Activated naive CD4-positive, alpha-beta T cell treated with anti-CD3 and anti-CD28 coated beads, Interleukin-2, amount 50 U/mL, for 16 hours (primary cell): ENCODE data around the gene ZNF169.
"Not testable (repeated sequence)": the region's sequence is repeated elsewhere in the genome, so short reads cannot be mapped to it uniquely, and the experiment has no call there.

Source experiments
- DNase-seq: peaks from one replicate; pipeline ENCODE4 v3.0.0-alpha.2; 2020

ZNF169 gene

GRCh38 chr9:94287877-94288513 is 28.9 kb downstream of the ZNF169 start:
- DNase-seq, result no peak

GRCh38 chr9:94289691-94290090 is 30.6 kb downstream of the ZNF169 start:
- DNase-seq, result no peak

DNA sequence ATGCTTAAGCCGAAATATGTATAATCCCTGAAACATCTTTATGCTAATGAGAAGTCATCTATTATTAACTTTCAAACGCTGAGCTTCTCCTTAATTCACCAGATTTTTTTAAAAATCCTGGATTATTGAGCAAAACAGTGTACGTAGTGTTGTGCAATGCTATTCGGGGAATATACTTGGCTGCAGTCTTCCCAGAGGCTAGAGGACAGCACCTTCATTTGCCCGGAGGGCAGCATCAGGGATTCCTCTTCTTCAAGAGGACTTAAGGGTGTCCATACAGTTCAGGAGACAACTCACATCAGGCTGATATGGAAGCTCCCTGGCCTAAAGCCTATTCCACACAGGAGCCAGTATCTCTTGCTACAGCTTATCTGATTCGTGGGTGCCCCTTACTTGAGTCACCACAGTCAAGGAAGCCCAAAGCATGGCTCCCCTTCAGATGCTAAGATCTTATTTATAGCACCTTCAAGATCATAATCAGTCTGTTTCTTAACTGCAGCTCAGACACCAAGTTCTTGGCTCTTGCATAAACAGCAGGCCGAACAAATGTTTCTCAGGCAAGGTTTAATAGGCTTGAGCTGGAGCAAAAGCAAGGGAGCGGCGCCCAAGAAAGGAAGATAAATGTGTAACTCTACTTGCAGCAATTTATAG is 40.0 kb downstream of the ZNF169 start:
- DNase-seq, result no peak

DNA sequence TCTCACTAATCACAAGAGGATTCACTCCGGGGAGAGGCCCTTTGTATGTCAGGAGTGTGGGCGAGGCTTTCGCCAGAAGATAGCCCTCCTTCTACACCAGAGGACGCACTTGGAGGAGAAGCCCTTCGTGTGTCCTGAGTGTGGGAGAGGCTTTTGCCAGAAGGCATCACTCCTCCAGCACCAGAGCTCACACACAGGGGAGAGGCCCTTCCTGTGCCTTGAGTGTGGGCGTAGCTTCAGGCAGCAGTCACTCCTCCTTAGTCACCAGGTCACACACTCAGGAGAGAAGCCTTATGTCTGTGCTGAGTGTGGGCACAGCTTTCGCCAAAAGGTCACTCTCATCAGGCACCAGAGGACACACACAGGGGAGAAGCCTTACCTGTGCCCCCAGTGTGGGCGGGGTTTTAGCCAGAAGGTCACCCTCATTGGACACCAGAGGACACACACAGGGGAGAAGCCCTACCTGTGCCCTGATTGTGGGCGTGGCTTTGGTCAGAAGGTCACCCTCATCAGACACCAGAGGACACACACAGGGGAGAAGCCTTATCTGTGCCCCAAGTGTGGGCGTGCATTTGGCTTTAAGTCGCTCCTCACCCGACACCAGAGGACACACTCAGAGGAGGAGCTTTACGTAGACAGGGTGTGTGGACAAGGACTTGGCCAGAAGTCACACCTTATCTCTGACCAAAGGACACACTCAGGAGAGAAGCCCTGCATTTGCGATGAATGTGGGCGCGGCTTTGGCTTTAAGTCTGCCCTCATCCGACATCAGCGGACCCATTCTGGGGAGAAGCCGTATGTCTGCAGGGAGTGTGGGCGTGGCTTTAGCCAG is 41.6 kb downstream of the ZNF169 start:
- no peak for DNase-seq

- DNase-seq, result no peak
These were observed 42.5 kb downstream of the ZNF169 start for GRCh38 chr9:94301583-94301982.

DNA sequence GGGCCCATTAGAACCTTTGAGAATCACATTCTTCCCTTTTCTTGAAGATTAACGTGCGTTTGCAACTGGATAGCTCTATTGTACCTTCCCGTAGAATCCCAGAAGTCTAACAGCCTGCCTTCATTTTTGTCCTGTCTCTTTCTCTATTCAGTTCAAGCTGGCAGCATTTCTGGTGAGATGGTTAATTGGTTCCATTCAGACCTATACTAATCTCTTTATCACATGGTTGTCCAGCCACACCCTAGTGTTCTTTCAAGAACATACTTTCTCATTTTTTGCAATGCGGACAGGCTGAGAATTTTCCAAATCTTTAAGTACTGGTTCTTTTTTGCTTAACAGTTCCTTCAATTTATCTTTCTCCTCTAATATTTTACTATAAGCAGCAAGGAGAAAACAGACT is 43.3 kb downstream of the ZNF169 start:
- no peak for DNase-seq

GRCh38 chr9:94303321-94303720 is 44.2 kb downstream of the ZNF169 start:
- no peak for DNase-seq

- DNase-seq, result not testable (repeated sequence)
These were observed 56.2 kb downstream of the ZNF169 start for GRCh38 chr9:94315034-94315984.

GRCh38 chr9:94316236-94316635 is 57.1 kb downstream of the ZNF169 start:
- DNase-seq, result not testable (repeated sequence)

DNA sequence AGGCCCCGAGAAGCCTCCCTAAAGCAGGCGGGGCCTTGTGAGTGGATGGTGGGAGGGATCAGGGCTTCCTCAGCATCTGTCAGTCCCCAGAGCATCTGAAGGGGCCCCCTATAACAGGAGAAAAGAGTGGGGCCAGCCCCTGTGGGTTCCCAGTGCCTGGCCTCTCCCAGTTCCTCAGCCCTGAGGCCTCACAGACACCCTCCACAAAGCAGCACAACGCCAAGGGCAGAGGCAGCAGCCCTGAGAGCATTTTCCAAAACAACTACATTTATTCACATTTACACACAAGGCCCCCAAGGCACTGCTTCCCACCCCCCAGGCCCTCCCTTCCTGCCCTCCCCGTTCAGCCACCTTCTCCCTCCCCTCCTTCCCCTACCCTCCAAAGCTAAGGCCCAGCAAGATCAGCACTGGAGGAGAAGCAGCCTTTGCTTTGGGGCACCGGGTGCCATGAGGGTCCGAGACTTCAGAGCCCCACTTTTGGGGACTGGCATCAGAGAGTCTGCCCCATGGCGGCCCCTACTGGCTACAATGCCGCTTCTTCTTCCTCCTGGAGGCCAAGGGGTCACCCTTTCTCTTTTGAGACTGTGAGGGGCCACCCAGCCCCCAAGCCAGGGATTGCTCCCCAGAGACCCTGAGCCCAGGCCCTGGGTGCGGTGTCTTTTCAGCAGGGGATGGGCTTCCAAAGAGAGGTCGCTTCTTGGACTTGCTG is 59.0 kb downstream of the ZNF169 start:
- DNase-seq, result not testable (repeated sequence)

DNA sequence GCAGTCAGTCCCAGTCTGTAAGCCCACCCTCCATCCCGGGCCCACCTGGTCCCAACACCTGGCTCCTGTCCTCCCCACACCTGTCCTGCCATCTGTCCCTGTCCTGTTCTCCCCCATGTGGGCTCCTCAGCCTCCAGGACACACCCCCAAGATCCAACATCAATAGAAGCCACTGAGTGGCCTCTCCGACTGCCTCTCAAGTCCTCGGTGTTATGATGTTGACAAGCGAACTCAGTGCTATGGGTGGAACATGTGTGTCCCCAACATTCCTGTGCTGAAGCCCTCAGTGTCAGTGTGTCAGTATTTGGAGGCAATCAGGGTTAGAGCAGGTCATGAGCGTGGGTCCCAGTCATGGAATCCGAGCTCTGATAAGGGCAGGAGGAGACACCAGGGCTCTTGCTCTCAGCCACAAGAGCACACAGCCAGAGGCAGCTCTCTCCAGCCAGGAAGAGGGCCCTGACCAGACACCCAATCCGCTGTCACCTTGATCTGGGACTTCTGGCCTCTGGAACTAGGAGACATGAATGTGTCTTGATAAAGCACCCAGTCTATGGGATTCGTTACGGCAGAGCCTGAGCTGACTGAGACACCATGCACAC is 63.3 kb downstream of the ZNF169 start:
- not testable (repeated sequence) for DNase-seq

DNA sequence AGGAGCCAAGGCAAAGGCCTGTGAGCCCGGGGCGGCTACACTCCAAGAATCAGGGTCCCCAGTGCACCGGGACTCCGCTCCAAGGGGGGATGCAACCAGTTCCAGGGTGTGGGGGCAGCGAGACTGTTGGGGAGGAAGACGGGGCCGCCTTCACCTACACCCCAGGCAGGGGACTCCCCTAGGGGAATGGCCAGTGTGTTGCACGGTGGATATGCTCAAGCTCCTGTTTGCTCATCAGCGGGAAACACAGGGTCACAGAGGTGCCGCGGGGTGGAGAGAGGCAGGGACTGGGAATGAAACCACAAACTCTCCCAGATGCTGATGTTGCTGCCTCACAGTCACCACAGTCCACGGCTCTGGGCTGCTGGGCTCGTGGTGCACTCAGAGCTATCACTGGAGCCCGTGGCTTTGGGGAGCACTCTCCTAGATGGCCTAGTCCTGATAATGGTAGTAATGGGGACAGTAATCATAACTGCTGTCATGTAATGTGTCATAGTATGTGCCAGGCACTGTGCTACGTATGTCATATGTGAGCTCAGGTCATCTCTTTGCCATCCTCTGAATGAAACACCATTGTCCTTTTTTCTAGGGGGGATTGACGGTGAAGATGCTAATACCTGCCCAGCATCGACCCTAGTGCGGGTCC is 64.2 kb downstream of the ZNF169 start:
- not testable (repeated sequence) for DNase-seq

GRCh38 chr9:94325583-94325982 is 66.5 kb downstream of the ZNF169 start:
- DNase-seq, result not testable (repeated sequence)

DNA sequence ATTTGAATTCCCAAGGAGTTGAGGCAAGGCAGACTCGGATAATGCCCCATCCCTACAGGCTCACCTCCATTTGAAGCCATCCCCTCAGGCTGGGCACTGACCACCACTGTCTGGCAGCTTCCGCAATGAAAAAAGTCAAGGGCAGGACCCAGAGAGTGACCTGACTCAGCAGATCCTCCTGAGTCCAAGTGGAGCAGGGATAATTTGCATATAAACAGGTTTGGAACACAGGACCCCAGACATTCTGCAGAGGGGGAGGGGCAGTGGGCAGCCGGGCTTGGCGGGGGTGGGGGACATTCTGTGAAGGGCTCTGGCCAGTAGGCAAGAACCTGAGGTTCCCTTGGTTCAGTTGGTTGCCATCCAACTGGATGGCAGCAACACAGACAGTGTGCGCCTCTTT is 69.4 kb downstream of the ZNF169 start, which contains the start of gene NUTM2F:
Gene NUTM2F (minus strand): TSS at position 101 of the 400 bp plus-strand sequence. CDS start 21 bp downstream, at position 80.
- not testable (repeated sequence) for DNase-seq

DNA sequence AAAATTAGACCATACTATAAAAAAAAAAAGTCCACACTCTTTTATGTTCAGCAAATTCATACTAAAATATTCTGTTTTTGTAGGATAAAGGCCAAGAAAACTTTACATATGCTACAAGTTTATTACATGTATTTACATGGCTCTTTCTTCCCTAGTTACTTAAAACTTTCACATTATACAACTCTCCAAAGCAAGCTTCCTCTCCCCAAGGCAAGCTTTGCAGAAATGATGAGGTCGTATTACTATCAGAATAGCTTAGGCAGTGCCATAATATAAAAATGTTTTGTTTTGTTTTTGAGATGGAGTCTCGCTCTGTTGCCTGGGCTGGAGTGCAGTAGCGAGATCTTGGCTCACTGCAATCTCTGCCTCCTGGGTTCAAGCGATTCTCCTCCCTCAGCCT is 77.3 kb downstream of the ZNF169 start:
- not testable (repeated sequence) for DNase-seq

- DNase-seq, result not testable (repeated sequence)
These were observed 79.6 kb downstream of the ZNF169 start for GRCh38 chr9:94338723-94339122.

DNA sequence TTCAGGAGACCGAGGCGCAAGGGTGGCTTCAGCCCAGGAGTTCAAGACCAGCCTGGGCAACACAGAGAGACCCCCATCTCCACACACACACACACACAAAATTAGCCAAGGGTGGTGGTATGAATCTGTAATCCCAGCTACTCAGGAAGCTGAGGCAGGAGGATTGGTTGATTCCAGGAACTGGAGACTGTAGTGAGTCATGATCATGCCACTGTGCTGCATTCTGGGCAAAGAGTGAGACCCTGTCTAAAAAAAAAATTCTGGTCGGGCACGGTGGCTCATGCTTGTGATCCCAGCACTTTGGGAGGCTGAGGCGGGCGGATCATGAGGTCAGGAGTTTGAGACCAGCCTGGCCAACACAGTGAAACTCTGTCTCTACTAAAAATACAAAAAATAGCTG is 80.6 kb downstream of the ZNF169 start:
- not testable (repeated sequence) for DNase-seq

DNA sequence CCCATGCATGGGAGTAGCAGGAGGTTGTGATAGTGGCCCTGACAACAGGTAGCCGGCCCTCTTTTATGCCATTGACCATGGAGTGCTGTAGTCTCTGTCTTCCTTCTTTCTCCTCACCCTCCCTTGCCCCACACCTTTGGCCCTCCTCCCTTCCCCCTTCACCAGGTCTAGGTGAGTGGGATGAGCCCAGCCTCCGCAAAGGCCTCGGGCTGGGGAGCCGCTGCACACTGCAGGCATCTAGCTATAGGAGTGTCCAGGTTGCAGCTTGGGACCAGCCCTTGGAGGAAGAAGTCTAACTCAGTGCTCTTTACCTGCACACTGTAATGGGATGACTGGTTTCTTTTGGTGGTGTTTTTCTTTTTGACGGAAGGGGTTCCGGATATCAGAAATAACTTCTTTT is 81.7 kb downstream of the ZNF169 start:
- DNase-seq, result not testable (repeated sequence)

DNA sequence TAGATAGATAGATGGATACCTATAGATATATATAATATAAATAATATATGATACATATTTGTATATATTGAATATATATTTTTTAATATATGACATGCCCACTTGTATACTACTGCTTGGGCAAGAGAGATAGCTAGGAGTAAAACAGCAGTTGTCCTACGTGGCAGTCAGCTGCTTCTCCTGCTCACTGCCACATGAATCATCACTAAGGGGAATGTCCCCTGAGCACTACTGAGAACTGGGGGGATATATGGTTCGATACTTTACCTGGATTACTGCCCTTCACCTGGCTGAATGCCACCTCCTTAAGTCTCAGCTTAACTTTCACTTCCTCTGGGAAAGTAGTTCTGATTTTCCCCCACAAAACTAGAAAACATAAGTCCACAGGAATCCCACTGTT is 82.6 kb downstream of the ZNF169 start:
- not testable (repeated sequence) for DNase-seq

DNA sequence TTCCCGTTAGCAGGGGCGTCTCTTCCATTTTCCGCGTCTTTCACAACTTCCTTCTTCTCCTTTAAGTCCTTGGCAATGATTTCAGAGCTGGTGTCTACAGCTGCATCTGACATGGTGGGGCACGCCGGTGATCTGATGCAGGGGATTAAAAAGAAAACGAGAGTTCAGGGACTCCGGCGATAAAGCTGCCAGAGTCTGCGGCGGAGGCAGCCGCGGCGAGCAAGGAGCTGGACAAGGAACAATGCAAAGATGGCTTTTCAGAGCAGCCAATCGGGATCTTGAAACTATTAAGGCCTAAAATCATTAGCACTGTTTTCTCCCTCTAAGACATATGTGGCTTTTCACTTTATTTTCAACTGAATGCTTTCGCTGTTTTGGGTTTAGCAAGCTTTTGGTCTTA is 88.4 kb downstream of the ZNF169 start:
- not testable (repeated sequence) for DNase-seq

DNA sequence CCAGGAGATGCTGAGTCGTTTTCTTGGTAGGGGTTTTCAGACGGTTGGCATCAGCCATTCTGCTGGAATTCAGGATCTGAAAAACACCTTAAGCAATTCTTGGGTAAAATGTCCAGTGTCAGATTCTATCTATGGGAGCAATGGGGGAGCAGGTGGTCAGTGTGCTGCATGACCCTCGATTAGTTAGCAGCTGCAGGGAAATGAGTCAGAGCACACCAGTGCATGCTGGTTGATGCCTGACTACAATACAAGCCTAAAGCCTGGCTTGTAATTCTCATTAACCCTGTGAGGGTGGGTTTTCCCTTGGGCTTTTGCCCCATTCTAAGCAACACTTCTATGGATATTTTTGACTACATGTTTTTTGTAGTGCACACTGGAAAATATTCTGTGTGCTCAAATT is 89.7 kb downstream of the ZNF169 start:
- not testable (repeated sequence) for DNase-seq
